MM.1S (cell line): Measurements from ENCODE around the gene PNPLA7.

Experiments used
- CTCF ChIP-seq: fragments of 300-600 bp; sonication (generic); IDR thresholded peaks from 2 replicates; pipeline ENCODE4 v1.5.1; 2016; ENCODE audit warnings: antibody characterized with exemption, low read length, mixed read lengths
- EZH2 ChIP-seq: fragments of 300-600 bp; sonication (generic); optimal IDR thresholded peaks from 2 replicates; pipeline ENCODE3; 2017; ENCODE audit warnings: low read depth, mild to moderate bottlenecking, antibody characterized with exemption, low read length, mixed read lengths
- EZH2phosphoT487 ChIP-seq: fragments of 300-600 bp; sonication (generic); IDR thresholded peaks from 2 replicates; pipeline ENCODE4 v1.6.1; 2018; ENCODE audit warnings: antibody characterized with exemption, low read length

GRCh38 chr9:137447722-137448601, 102.2 kb downstream of the PNPLA7 start:
- no peak for TF ChIP-seq CTCF
- TF ChIP-seq EZH2 = no peak
- TF ChIP-seq EZH2phosphoT487 = no peak
